ENCODE measurements around the gene RNF40.

DNA sequence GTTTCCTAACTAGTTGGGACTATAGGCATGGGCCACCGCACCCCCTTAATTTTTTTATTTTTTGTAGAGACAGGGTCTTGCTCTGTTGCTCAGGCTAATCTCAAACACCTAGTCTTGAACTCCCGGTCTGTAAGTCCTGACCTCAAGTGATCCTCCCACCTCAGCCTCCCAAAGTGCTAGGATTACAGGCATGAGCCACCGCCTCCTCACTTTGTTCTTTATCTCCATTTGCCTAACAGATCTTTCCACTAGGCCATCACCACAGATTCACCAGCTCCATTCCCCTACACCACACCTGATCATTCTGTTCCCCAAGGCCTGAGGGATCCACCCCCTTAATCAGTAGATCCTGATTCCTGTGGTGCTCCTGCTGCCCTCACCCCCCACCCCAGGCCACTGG, 32.5 kb downstream of the RNF40 start:
- TF ChIP-seq CTCF (IDR thresholded peaks at IDR 0.05 in 8 of 11, conservative IDR thresholded peaks at IDR 0.05 in 3 of 11): no peak
- no peak for TF ChIP-seq POLR2AphosphoS5 (IDR thresholded peaks at IDR 0.05)
- TF ChIP-seq POLR2A (IDR thresholded peaks at IDR 0.05): no peak
